ENCODE measurements around the gene RNU2-1.
A peak's percentile ranks its signal among the peaks of the same experiment; 100 is the strongest.
"Not testable (repeated sequence)": the region's sequence is repeated elsewhere in the genome, so short reads cannot be mapped to it uniquely, and the experiment has no call there.

RNU2-1 gene

DNA sequence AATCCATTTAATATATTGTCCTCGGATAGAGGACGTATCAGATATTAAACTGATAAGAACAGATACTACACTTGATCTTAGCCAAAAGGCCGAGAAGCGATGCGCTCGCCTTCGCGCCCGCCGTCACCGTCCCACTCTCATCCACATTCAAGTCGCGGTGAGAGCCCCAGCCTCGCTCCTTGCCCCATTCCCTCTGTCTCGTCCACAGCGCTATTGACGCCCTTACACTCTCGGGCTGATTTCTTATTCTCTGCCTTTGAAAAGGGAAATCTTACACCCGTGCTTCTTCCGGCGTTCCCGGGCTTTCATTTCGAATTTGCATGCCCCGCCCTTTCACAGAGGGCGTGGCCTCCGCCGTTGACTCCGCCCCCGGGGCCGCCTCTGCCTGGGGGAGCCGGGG lies at the start of gene RNU2-1:
TSS of gene RNU2-1 (minus strand) at position 101 of the 400 bp plus-strand sequence.
- not testable (repeated sequence) for DNase-seq

DNA sequence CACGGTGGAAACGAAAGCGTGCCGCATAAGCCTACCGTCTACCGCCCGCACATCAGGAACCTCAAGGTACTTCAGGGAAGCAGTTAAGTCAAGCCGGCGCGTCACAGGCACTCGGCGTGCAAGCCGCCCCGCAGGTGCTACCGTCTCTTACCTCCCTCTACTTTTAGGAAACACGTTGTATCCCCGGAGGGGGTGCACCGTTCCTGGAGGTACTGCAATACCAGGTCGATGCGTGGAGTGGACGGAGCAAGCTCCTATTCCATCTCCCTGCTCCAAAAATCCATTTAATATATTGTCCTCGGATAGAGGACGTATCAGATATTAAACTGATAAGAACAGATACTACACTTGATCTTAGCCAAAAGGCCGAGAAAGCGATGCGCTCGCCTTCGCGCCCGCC lies 39.1 kb upstream of the RNU2-1 start:
- not testable (repeated sequence) for DNase-seq

DNA sequence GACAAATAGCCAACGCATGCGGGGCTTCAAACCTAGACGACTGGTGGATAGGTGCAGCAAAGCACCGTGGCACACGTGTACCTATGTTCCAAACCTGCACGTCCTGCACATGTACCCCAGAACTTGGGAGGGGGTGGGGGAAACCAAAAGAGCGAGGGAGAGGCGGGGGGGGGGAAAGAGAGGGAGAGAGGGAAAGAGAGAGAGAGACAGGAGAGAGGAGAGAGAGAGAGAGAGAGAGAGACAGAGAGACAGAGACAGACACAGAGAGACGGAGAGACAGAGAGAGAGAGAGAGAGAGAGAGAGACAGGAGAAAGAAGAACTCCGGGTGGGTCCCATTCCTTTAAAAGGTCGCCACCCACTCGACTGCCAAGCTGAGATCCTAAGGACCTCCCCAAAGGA lies 38.7 kb upstream of the RNU2-1 start:
- not testable (repeated sequence) for DNase-seq

DNA sequence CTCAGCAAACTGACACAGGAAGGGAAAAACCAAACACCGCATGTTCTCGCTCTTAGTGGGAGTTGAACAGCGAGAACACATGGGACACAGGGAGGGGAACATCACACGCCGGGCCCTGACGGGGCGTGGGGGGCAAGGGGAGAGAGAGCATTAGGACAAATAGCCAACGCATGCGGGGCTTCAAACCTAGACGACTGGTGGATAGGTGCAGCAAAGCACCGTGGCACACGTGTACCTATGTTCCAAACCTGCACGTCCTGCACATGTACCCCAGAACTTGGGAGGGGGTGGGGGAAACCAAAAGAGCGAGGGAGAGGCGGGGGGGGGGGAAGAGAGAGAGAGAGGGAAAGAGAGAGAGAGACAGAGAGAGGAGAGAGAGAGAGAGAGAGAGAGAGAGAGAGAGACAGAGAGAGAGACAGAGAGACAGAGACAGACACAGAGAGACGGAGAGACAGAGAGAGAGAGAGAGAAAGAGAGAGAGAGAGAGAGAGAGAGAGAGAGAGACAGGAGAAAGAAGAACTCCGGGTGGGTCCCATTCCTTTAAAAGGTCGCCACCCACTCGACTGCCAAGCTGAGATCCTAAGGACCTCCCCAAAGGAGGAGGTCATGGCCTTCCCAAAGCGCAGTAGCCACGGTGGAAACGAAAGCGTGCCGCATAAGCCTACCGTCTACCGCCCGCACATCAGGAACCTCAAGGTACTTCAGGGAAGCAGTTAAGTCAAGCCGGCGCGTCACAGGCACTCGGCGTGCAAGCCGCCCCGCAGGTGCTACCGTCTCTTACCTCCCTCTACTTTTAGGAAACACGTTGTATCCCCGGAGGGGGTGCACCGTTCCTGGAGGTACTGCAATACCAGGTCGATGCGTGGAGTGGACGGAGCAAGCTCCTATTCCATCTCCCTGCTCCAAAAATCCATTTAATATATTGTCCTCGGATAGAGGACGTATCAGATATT lies 37.1 kb upstream of the RNU2-1 start:
- not testable (repeated sequence) for DNase-seq

DNA sequence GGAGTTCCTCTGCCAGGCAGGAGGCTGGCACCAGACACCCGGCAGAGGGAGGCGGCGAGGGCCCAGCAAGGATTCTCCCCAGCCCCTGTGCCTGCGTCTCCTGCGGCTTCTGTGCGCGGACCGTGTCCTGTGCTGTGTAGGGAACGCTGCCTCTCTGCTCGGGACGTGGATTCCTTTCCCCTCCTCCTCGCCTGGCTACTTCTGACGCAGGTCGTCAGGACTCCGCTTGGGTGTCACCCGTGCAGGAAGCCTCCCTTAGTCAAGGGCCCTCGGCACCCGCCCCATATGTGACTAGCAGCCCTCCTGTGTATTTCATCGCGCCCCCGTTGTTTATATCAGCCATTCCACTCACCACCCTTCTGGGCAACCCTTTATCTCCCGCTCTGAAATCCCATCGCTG lies 12.7 kb upstream of the RNU2-1 start:
- not testable (repeated sequence) for DNase-seq

DNA sequence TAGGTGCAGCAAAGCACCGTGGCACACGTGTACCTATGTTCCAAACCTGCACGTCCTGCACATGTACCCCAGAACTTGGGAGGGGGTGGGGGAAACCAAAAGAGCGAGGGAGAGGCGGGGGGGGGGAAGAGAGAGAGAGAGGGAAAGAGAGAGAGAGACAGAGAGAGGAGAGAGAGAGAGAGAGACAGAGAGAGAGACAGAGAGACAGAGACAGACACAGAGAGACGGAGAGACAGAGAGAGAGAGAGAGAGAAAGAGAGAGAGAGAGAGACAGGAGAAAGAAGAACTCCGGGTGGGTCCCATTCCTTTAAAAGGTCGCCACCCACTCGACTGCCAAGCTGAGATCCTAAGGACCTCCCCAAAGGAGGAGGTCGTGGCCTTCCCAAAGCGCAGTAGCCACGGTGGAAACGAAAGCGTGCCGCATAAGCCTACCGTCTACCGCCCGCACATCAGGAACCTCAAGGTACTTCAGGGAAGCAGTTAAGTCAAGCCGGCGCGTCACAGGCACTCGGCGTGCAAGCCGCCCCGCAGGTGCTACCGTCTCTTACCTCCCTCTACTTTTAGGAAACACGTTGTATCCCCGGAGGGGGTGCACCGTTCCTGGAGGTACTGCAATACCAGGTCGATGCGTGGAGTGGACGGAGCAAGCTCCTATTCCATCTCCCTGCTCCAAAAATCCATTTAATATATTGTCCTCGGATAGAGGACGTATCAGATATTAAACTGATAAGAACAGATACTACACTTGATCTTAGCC lies 7.0 kb upstream of the RNU2-1 start:
- not testable (repeated sequence) for DNase-seq

DNA sequence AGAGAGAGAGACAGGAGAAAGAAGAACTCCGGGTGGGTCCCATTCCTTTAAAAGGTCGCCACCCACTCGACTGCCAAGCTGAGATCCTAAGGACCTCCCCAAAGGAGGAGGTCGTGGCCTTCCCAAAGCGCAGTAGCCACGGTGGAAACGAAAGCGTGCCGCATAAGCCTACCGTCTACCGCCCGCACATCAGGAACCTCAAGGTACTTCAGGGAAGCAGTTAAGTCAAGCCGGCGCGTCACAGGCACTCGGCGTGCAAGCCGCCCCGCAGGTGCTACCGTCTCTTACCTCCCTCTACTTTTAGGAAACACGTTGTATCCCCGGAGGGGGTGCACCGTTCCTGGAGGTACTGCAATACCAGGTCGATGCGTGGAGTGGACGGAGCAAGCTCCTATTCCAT lies 5.8 kb upstream of the RNU2-1 start:
- not testable (repeated sequence) for DNase-seq

DNA sequence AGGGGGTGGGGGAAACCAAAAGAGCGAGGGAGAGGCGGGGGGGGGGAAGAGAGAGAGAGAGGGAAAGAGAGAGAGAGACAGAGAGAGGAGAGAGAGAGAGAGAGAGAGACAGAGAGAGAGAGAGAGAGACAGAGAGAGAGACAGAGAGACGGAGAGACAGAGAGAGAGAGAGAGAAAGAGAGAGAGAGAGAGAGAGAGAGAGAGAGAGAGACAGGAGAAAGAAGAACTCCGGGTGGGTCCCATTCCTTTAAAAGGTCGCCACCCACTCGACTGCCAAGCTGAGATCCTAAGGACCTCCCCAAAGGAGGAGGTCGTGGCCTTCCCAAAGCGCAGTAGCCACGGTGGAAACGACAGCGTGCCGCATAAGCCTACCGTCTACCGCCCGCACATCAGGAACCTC lies 514 bp downstream of the RNU2-1 start:
- DNase-seq: not testable (repeated sequence)

DNA sequence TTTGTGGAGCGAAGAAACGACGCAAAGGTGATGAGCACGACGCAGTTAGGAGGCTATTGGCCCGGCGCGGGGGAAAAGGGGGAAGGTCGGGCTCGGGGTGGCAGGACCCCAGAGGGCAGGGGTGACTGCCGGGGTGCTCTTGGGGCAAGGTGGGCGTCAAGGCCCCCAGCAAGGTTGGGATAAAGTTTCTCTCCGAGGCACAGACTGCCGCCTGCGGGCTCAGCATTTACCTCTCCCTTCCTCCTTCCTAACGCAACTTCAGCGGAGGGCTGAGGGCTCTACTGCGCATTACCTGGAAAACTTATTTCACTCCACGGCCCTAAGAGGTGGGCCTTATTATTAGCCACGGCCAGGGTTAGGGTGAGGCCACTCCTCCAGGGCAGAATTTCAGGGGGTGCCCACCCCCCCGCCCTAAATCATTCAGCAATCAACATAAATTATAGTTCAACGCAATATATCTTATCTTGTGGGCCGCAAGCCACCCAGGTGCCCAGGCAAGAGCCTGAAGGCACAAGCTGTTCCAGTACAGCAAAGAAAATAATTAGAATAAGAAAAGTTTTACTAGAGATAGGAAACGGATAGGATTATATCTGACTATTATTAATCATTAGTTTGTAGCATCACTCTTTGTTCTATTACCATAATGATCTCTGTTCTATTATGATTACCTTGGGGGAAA lies 1.6 kb downstream of the RNU2-1 start:
- peak; percentile 47 for DNase-seq

DNA sequence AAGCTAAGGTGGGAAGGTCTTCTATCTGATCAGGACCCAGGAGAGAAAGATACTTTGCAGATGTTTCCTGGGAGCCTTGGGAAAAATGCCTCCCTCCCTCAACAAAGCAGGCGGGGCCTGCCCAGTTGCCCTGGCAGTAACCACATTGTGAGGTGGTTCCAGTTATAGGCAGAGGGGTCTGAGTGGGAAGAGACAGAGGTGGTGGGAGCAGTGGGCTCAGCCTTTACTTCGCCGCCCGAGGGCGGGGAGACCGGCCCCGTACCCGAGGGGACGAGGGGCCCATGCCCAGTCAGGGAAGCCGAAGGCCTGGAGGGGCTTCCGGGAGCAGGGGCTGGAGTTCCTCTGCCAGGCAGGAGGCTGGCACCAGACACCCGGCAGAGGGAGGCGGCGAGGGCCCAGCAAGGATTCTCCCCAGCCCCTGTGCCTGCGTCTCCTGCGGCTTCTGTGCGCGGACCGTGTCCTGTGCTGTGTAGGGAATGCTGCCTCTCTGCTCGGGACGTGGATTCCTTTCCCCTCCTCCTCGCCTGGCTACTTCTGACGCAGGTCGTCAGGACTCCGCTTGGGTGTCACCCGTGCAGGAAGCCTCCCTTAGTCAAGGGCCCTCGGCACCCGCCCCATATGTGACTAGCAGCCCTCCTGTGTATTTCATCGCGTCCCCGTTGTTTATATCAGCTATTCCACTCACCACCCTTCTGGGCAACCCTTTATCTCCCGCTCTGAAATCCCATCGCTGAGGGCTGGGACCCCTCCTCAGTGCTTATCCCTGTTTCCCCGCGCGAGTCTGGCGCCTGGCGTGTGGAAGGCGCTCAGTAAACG lies 2.4 kb downstream of the RNU2-1 start:
- DNase-seq: not testable (repeated sequence)

DNA sequence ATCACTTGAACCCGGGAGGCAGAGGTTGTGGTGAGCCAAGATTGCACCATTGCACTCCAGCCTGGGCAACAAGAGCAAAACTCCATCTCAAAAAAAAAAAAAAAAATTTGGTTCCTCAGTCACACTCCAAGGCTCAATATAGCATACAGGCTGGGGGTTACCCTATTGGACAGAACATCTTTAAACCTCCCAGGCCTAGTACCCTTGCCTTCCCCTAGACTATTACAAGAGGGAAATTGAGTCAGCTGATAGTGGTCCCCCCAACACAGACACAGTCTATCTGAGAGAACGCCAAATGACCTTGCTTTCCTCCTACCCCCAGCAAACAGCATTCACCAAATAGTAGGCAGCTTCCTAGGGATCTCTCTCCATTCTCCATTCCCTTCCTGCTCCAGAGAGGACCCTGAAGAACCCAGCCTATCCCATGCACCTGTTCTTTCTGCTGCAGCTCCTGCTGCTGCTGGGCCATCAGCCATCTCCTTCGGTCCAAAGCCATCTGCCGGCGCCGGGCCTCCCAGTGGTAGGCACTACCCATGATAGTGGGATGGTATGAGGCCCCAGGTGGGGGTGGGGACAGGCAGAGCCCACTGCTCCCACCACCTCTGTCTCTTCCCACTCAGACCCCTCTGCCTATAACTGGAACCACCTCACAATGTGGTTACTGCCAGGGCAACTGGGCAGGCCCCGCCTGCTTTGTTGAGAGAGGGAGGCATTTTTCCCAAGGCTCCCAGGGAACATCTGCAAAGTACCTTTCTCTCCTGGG lies 5.6 kb downstream of the RNU2-1 start, which contains the start of gene CCDC200:
TSS of gene CCDC200 (minus strand) at position 604 of the 763 bp plus-strand sequence. CDS start at position 535, 69 bp downstream.
- not testable (repeated sequence) for DNase-seq

DNA sequence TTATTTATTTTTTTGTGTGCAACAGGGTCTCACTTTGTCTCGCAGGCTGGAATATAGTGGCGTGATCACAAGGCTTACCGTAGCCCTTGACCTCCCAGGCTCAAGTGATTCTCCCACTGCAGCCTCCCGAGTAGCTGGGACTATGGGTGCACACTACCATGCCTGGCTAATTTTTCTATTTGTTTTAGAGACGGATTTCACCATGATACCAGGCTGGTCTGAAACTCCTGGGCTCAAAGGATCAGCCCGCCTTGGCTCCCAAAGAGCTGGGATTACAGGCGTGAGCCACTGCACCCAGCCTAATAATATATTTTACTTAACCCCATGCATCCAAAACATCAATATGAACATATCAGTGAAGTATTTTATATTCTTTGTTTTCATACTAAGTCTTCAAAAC lies 7.4 kb downstream of the RNU2-1 start:
- no peak for DNase-seq

DNA sequence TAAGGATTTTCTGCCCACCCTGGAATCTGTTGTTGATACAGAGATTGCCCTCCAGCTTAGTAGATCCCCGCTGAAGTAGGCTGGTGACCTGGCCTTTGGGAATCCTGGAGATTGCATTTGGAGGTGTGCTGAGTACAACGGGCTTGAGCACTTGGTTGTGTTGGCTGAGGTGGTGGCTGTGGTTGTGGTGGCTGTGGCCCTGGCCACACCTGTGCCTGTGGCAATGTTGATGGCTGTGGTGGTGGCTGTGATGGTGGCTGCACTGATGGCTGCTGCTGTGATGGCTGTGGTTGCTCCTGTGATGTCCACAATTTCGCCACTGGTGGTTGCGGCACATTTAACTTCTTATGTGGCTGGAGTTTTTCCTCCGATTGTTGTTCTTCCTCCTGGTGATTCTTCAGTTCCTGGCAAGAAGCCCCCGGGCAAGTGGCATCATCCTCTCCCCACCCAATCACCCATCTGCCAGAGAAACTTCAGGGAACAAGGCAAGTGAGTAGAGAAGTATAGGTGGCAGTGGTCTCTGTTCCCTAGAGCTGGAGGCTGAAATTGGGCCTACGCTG lies 9.6 kb downstream of the RNU2-1 start:
- no peak for DNase-seq

DNA sequence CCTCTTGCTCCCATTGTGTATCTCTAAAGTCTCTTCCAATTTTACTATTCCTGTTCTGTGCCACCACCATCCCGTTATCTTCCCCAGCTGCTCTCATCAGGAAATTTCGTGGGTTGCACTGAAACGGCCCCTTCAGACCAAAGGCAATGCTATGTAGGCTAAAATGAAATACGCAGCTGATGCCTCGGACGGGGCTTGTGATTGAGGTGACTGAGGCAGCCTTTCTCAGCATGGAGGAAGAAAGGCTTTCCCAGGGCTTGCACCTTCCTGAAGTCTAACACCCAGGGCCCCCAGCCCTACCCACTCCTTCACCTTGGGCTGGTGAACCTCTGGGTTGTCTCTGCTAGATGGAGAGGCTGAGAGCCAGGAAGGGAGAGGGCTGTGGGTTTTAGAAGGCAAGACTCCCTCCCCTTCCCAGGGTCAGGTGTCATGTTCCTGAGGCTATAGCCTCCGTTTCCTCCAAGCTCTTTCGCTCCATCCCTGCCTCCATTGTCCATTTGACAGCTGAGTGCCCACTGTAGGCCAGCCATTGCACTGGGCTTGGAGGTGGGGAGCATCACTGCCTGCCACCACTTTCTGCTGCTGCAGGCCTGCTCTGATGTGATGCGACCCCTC lies 13.2 kb downstream of the RNU2-1 start:
- peak; percentile 11 for DNase-seq

DNA sequence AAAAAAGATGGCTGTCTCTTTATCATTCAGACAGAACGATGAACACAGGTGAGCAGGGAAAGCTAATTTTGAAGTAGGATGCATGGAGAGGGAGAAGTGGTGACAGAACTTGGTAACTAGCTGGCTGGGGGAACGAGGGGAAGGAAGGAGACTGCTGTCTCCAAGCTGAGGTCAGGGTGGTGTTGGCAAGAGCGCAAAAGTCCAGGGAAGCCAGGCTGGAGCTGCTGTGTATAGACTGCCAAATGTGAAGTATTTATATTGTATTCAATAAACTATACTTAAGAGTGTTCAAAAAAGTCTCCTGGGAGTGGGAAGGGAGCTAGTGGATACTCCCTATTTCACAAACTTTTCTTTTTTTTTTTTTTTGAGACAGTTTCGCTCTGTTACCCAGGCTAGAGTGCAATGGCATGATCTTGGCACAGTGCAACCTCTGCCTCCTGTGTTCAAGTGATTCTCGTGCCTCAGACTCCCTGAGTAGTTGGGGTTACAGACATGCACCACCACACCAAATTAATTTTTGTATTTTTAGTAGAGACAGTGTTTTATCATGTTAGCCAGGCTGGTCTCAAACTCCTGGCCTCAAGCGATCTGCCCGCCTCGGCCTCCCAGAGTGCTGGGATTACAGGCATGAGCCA lies 13.9 kb downstream of the RNU2-1 start:
- no peak for DNase-seq

DNA sequence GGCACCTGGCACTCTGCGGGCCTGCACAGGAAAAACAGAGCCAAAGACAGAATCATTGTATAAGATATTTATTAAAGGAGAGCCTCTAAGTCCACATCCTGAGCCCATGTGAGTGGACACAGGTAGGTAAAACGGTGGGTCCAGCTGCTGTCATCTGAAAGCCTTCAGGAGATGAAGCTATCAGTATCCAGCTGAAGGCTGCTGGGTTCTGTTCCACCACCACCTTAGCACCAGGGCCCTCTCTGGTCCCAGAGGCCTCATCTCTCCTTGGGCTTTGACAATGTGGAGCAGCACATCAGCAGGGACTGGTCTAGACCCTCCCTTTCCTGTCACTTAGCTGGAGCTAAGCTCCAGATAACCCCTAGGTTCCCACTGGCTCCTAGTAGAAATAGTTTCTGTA lies 14.8 kb downstream of the RNU2-1 start:
- DNase-seq: no peak

DNA sequence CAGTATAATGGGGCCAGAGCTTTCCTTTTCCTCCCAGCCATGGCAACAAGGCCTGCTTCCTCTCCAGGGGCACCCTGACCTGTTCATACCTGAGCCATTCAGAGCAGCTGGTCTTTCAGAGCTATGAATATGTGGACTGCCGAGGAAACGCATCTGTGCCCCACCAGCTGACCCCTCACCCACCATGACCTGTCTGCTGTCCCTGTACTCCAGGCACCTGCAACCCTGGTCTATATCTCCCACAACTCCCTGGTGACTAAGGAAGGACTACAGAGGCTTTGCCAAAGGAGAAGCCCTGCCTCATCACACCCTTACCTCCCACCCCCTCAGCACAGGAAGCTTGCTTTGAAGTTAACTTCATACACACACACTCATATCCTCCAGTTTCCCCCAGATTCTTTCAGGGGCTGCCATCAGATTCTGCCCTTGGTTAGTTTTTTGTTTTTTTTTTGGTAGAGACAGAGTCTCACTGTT lies 16.1 kb downstream of the RNU2-1 start:
- no peak for DNase-seq

DNA sequence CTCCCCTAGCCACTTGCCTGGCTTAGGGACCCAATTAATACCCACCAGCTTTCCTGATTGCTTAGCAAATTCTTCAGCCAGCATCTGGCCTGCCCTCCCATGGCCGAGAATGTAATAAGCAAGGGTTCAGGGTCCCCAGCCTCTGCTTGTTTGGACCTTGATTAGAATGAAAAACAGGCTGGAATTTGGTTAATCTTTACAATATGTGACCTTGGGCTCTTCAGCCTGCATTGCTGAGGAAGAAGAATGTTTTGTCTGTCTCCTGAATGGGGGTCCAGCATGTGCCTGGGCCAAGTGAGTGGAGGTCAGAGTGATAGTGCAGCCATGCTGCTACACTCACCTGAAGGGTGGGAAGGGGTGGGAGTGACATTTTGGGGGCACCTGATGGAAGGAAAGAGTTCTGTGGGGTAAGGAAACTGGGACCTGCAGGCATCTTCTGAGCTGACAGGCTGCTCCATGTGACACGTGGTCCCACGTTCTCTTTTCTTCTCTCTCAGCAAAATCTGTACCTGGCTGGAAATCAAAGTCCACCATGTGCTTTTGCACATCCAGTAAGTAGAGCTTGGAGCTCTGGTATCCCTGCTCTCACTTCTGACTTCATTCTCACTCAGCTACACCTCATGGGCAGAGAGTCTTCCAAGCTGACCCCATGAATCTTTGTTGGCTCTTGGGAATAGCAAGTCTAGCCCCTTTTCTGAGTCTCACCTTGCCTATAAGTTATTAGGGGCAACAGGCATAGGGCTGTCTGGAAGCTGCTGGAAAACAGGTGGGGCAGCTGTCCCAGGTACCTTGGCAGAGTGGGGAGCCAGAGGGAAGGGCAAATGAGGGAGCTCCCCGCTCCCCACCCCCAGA lies 16.8 kb downstream of the RNU2-1 start:
- DNase-seq: no peak

DNA sequence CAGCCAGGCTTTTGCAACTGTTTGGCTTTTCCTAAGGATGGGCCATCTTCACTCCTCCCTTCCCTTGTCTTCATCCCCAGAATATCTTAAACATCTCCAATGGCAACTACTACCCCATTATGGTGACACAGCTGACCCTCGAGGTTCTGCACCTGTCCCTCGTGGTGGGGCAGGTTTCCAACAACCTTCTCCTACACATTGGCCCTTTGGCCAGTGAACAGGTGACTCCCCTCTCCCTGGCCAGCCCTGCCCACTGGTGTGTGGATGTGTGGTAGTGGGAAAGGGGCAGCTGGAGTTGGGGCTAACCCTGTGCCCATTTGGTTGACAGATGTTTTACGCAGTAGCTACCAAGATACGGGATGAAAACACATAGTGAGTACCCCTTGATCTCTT lies 17.4 kb downstream of the RNU2-1 start:
- no peak for DNase-seq
